Embryonic facial prominence (tissue), 1 donor: ENCODE measurements around the gene YPEL4.

Source experiments
- DNase-seq: peaks from one replicate; pipeline ENCODE4 v3.0.0-alpha.2; 2016; ENCODE audit errors: extremely low spot score

Gene YPEL4

DNA sequence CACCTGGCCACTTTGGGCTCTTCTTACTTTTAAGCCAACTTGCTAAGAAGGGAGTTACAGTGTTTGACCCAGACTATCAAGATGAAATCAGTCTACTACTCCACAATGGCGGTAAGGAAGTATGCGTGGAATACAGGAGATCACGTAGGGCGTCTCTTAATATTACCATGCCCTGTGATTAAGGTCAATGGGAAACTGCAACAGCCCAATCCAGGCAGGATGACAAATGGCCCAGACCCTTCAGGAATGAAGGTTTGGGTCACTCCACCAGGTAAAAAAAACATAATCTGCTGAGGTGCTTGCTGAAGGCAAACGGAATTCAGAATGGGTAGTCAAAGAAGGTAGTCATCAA lies 1.0 kb upstream of the YPEL4 start:
- DNase-seq, result no peak

DNA sequence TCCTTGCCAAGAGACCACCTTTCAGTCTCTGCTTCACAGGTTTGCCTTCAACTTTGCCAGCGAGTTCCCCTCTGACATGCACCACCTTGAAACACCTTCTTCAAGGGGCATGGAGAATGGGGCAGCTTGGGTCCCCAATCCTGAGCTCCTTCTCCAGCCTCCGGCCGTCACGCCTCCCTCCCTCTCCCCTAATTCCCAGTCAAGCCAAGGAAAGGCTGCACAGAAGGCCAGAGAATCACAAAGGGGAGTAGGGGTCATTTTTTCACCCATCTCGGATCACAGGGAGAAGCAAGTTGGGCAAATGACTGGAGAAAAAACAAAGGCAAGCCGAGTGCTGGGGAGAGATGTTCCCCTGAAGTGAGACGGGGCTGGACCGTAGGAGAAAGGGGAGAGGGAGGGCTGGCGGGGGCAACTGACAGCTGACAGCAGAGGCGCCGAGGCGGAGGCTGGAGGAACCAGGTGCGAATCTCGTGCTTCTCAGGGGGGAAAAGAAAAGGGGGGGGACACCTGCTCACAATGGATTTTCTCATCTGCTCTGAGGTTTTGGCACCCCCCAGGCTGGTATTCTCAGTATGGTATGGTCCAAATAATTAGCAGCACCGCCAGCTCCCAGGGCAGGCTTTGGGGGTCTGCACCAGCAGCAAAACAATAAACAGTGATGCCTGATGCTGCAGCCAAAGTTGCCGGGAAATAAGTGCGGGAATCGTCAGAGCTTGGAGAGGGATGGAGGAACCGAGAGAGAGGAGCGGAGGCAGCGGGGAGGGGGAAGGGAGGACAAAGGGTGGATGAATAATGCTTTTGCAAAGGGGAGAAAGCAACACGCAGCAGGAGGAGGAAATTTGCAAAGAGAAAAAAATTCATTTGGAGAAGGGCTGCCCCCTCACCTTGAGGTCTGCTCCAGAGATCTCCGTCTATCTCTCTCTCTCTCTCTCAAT lies 644 bp downstream of the YPEL4 start:
- peak; percentile 6 for DNase-seq

DNA sequence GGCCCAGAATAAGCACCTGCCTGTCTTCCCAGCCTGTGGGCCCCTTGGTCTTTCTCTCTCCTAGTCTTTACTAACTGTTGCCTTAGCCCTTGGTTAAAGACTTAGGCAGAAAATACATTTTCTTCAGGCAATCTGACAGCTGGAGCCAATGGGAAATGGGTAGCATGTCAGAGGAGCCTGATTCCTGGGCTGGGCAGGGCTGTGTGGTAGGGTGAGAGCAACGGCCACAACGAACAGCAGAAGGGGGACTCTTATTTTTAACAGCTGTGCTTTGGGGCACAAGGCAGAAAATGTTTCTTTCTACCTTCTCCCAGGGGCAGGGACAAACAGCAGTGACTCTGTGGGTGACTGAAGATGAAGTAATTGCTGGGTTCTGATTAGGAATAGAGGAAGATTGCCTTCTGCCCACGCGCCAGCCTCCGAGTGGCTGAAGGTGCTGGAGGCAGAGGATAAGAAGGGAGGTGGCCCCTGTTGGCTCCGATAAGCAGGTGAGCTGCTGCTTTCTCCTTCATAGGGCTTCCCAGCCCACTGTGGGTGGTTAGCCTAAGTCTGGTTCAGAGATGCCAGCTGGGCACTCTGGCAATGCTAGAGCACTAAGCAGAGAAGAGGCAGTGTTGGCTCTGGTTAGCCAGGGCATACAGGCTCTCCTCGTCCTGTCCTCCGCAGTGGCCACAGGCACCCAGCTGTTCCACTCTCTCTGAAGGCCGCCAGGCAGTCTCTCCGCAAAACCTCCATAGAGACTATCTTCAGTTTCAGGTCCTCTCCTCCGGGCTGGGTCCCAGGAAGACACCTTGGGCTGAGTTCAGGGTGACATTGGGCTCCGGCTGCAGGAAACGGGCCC lies 1.5 kb downstream of the YPEL4 start:
- DNase-seq, result no peak

DNA sequence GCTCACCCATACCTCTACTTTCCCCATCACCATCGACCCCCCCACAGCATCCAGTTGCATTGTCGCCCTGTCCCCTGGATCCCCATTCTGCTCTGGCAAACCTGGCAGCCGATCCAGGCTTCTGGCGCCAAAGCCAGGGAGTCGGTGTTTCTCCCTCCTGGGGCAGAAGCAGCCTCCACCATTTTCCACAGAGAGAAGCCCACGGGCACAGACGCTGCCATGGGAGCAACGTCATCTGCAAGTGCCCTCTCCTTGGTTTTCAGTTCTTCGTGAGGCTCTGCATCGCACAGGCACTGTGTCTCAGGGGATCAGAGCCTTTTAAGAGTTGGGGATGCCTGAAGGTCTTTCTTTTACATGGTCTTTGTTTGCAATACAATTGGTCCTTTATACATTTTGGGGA lies 2.3 kb downstream of the YPEL4 start:
- no peak for DNase-seq

DNA sequence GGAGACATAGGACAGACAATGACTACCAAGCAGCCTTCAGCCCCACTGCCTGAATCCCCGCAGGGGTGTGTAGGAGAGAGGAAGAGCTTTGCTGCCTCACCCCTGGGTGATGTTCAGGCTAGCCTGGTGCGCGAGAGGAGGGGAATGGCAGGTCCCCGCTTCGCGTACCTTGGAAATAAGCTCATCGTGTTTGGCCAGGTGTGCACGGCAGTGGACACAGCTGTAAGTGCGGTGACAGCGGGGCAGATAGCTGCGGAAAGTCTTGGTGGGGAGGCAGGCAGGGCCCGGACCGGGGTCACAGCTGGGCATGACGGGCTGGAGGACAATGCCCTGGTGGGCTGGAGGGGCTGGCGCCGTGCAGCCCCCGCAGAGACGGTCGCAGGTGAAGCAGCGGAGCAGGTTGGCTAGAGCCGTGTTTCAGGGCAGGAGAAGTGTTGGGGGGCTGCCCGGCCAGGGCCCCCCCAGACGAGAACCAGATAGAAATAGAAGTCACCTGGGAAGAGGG lies 2.9 kb downstream of the YPEL4 start:
- peak; percentile 6 for DNase-seq

DNA sequence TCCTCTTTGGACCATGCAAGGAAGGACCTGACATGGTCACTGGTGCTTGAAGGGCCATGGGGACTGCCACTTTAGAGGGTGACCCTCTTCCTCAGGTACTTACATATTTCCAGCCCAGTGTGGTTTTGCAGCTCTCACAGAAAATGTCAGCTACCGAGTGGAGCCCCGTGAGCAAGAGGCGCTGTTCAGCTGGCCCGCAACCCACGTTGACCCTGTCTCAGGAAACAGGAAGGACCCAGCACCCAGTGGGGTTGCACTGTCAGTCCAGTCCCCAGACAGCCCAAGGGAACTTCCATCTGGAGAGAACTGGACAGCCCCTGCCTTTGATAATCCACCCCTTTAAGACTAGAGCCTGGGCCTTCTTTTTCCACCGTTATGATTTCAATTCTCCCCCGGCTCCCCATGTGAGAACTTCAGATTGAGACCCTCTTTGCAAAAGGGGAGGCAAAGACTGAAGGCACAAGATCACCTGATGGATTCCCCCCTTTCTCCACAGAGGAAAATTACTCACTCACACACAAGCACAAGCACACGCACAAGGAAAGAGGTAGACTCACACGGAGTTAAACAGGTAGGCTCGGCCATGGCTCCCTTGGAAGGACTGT lies 3.4 kb downstream of the YPEL4 start:
- DNase-seq, result no peak

DNA sequence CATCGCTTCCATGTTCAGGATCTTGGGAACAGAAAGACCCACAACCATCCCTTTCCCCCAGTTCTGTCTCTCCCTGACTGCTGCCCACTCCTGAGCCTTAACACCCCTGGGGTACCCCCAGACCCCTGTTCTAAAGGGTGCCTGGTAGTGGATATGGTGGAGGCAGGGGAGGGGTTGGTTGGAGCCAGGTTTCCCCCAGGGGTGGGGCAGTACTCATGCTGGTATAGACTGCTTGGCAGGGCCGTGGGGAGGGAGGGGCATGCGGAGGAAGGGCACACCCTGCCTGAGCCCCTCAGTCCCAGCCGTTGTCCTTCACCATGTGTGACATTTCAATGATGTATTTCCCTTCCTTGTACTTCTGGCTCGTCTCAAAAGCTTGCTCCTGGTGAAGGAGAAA lies 4.0 kb downstream of the YPEL4 start:
- no peak for DNase-seq

DNA sequence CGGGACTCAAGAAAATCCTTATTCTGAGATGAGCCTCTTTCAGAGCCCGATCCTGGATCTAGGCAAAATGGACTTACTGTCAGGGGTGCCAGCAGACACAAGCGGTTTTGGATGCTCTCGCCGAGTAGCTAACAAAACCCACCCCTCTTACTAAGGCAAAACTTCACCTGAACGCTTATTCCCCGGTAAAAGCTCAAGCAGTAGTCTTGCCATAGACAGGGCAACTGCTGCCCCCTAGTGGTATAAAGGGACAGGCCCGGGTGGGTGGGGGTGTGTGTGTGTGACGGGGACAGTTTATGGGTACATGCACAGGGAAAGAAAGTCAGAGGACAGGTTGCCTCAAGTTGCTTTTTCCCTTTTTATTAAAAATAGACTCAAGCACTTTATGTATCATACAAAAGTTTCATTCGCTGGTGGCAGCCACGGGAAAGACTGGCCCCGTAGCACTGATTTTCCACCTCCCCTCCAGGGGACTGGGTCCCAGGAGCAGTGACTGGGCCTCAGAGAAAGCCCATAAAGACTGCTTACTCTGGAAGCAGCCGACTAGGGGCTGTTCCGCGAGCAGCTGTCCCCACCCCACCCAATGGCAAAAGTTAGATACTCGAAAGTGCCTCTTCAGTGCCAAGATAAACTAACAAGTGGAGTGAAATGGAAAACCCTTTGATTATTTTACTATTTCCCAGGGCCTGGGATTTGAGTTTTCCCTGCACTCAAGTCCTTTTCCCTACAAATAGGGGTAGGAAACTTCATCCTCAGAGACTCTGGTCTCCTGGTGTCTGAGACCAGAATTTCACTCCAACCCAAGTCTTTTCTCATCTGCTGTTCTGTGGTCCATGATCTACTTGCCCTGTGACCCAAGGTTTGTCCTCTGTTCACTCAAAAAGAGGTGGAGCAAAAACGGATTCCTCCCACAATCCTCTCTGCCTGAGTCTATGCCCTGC lies 4.7 kb downstream of the YPEL4 start:
- DNase-seq, result peak; percentile 36

DNA sequence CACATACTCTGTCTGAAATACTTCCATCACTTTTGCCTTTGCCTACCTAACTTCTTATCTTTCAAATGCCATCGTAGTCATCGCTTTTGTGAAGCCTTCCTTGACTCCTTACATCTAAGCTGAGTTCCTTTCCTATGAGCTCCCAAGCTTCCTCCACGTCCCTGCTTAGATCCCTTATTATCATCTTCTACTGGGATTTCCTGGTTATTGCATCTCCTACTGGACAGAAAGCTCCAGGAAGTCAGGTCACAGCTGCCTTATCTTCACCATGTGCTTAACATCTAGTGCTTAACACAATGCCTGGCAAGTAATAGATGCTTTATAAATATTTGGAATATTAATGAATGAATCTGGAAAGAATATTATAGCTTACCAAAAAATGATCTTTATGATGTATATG lies 5.9 kb downstream of the YPEL4 start:
- no peak for DNase-seq

DNA sequence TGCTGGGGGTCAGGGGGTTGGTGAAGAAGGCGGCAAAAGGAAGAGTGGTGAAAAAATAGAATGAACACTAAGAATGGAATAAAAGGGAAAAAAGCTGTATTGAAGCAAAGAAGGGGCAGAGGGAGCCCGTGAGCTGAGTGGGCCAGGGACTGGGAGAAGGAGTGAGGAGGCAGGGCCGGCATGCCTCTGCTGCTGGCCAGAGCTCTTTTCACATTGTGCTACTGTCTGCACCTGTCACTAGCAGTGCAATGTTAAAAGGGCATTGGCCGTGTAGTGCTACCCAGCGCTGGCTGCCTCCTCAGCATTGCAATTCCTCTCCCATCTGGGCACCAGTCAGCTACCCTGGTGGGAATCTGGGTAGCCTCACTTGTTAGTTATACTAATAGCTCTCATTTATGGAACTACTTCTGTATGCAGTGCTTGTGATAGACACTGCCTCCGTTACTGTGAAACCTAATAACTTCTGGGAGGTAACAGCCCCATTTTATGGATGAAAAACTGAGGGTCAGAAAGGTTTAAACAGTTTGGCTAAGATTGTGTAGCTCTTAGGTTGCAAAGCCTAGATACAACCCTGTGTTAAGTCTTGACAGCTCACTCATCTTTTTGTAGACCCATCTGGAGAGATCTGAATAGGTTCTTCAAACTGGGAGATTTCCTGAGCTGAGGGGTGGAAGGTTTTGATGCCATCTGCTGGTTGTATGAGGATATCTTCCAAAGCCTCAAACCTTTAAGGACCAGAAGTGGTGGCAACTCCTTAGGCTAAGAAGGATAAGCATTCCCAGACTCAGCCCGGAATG lies 8.5 kb downstream of the YPEL4 start:
- peak; percentile 26 for DNase-seq

DNA sequence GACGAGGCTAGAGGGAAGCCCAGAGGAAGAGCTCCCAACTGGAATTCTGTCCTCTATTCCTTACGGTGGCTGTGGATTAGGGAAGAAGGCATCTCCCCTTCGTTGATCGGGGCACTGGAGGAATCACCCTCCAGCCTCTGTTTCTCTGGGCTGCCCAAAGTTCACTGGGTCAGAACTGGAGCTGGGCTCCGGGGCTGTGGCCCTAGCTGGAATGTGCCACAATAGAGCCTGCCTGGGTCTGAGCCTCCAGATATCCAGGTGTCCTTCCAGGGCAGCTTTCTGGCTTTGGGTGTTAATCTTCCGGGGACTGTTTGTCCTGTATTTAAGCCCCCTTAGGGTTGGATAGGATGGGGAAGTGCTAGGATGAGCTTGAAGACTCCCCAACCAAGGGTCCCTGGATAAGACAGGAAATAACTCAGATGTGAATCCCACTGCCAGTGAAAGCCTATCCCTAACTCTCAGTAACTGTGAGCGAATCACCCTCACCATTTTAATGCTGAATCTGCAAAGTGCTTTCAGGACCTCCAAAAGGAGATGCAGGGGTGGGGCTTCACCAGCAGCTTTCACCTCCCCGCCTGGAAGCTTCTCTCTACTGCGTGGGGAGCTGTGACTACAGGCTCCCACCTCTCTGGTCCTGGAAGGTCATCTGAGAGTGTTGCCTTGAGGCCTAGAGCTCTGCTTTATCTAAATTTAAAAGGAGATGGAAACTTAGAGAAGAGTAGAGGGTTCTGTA lies 9.5 kb downstream of the YPEL4 start:
- no peak for DNase-seq

DNA sequence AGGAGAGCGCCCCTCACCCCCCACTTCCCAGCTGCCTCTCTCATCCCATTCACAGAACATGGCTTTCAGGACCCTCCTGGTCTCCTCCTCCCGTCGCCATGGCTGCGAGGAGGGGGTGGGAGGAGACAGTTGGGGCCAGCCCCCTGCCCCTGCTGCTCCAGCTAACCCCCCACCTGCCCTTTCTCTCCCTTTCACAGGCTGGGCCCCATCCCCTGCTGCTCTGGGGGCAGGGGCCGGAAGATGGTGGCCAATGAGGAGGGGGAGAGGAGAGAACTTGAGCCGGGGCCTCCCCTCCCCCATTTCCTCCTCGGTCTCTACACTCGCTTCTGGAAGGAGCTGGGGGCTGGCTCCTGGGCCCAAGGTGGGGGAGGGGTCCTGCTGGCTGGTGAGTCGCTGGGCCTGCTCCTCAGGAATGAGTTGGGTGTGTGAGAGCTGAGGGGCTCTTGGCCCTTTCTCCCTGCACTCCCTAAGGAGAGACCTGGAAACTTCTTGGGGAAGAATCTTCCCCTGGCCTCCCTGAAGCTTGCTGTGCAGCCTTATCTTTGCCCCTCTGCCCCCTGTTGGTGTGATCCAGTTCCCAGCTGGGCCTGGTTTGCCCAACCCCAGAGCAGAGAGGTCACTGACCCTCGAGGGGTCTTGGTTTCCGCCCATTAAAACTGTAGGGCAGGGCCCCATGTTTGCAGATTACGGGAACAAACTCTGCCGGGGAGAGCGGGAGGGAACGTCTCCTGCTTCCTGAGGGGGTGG lies 10.2 kb downstream of the YPEL4 start:
- DNase-seq, result peak; percentile 82

DNA sequence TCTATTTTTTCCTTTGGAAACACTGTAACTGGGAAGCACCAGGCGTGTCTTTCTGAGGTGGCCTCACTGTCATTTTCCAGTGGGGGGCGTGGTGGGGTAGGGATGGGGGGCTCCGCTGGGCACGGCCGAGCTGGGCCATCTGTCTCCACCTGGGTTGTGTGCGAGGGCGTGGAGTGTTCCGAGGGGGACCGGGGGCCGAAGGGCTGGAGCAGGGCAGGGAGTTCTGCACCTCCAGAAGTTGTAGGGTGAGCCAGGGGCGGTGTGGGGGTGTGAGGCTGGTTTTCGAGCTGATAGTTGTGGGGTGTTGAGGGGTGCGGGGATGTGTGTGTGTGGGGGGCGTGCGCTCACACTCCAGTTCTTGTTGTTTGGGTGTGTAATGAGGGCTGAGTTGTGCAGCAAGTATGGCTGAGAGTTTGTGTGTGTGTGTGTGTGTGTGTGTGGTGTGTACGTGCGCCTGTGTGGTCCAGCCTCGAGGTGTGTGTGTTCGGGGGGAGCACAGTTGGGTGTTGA lies 10.8 kb downstream of the YPEL4 start:
- DNase-seq, result no peak

DNA sequence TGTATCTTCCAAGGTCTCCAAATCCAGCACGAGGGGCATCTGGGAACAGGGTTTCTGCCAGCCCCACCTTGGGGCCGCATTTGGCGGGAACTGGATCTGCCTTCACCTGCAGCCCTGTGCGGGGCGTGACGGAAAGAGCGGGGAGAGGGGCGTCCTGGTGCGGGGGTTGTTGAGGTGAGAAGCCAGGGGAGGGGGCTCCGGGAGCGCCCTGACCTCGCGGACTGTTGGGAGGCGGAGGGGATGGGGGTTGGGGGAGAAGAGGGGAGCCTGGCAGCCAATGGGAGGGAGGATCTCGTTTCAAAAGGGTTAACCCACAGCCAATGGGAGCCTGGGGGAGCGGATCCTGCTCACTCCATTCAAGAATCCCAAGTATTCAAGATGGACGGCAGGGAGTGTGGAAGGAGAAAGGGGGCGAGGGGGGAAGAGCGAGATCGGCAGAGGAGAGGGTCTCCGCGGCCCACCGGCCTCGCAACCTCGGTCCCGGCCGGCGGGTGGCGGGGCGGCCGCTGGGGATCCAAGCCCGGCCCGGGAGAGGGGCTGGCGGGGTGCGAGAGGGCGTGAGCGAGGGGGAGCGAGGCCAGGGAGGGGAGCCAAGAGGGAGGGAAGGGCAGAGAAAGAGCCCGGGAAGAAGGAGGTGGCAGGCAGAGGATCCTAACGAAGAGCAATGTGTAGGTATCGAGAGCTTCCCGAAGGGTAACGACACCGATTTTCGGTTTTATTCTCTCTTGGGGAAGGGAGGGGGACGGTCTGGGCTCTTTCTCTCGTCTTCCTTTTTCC lies 11.5 kb downstream of the YPEL4 start:
- peak; percentile 92 for DNase-seq

DNA sequence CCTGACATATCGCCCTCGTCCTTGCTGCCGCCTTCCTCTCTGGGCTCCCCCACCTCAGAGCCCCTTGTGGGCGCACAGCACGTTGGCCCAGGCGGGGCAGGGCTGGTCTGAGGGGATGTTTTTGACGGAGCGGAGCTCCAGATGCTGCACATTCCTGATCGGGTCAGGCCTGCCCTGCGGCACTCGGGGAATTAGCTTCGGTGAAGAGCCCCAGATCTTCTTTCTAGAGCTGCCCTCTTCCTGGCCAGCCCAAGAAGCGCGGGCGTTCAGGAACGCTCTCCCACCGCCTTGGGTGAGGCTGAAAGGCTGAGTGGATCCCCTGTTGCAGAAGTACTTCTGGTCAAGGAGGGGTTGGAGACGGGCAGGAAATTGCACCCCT lies 12.1 kb downstream of the YPEL4 start:
- no peak for DNase-seq

DNA sequence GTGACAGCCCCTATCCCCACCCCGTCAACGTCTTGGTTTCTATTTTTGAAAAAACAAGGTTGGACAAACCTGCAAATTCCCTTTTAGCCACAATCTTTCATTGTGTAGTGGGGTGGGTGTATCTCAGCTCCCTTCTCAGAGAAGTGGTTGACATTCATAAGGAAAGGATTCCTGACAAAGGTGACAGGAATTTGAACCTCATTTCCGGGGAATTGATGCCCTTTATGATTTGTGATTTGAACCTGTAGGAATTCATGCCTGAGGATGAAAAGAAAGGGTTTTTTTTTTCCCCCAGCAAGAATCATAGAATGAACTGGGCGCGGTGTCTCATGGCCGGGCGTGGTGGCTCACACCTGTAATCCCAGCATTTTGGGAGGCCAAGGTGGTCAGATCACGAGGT lies 14.5 kb downstream of the YPEL4 start:
- DNase-seq, result no peak

DNA sequence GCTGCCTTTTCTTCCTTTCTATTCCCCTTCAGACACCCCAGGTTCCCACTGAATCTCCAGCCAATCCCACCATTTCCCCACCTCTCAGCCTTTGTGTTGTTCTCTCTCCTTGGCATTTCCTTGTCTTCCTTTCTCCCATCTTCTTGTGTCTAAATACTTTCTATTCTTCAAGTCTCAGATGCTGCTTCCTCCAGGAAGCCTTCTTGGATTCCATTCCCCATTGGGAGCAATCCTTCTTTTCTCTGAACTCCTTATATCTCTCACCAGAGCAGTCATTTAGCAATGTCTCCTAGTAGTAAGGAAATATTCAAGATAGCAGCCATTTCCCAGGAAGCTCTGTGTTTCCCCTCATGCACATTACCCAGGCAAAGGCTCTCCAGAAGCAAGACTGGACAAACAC lies 15.4 kb downstream of the YPEL4 start:
- DNase-seq, result no peak
